ENCODE results near the gene AKAP8. TPM values are rescaled to one million over a fixed set of nuclear protein-coding genes. Genes with fewer than 3 reads are reported as not detected.

The AKAP8 gene
- total and polyA plus RNA-seq, 2 of the 4 experiments (the other 2 are of a cell fraction) = 12.2 to 13.4 TPM

- in situ Hi-C loops (cut with MboI; ENCODE audit: low sequenced_read_pairs) (no loop called here), dilution Hi-C loops (cut with HindIII; ENCODE audit: low sequenced_read_pairs, unreplicated experiment) (no loop called here), intact Hi-C loops (cut with micrococcal nuclease) (no loop called here)
- Histone ChIP-seq H4K8ac (ENCODE audit: low read depth in 2 of 2, low read length in 2 of 2) (no peak overlapping the region), H3K9me1 (ENCODE audit: insufficient read depth, low read length) (peaks cover 35% of the 10 kb centered on the region), H2AK5ac (ENCODE audit: low read depth, low read length) (no peak overlapping the region), H3K4ac (ENCODE audit: low read depth, low read length) (no peak overlapping the region), H3K4me3 (ENCODE audit: insufficient read depth, low read depth, low read length) (no peak overlapping the region), H4K20me1 (ENCODE audit: insufficient read depth, low read length) (peaks cover 100% of the 10 kb centered on the region), H3K4me2 (ENCODE audit: low read depth, low read length) (no peak overlapping the region), H2AK9ac (replicated peaks; ENCODE audit: low read depth, low read length, poor library complexity) (no peak overlapping the region), H3K4me1 (ENCODE audit: control insufficient read depth, insufficient read depth, low read length) (peaks cover 12% of the 10 kb centered on the region), H3K9ac (ENCODE audit: low read depth, low read length) (no peak overlapping the region), H3K14ac (replicated peaks; ENCODE audit: low read depth, low read length) (no peak overlapping the region), H3K27ac (ENCODE audit: insufficient read depth, low read length) (no peak overlapping the region), H3K56ac (ENCODE audit: extremely low read depth, insufficient read depth, low read length) (no peak overlapping the region), H2BK20ac (ENCODE audit: low read depth, low read length) (no peak overlapping the region), H3K18ac (ENCODE audit: low read depth, low read length) (no peak overlapping the region), H3K9me3 (ENCODE audit: control insufficient read depth, insufficient read depth, low read length) (no peaks in the 10 kb centered on the region; the same call in 1 of the 2 replicates), H2AFZ (replicated peaks; ENCODE audit: low read length, poor library complexity) (no peak overlapping the region), H3K36me3 (ENCODE audit: control insufficient read depth, insufficient read depth, low read length) (no peaks in the 10 kb centered on the region), H3K79me1 (ENCODE audit: low read depth in 1 of 2, low read length in 2 of 2) (peaks cover 6 to 75% of the 10 kb centered on the region in 2 experiments; a peak in 2 of 4 replicates), H2BK15ac (ENCODE audit: low read depth, low read length) (no peak overlapping the region), H4K5ac (ENCODE audit: low read depth, low read length) (no peak overlapping the region), H4K91ac (ENCODE audit: insufficient read depth, low read depth, low read length) (no peak overlapping the region), H2BK120ac (ENCODE audit: low read depth, low read length) (no peak overlapping the region), H3K23ac (ENCODE audit: low read depth, low read length) (no peak overlapping the region), H2BK5ac (ENCODE audit: low read depth, low read length, poor library complexity, severe bottlenecking) (no peak overlapping the region), H3K27me3 (ENCODE audit: control insufficient read depth, insufficient read depth, low read length) (no peaks in the 10 kb centered on the region)
- DNase-seq (no peak), ATAC-seq (ENCODE audit: low read depth) (no peak)
- no TSS peak for BruUV-seq (replicated peaks)
- CTCF ChIA-PET = interaction anchor here (0.5 kb wide), 1 partner anchor 202 kb away, joined by 3 read pairs; no protein-coding TSS in a partner anchor
- no CpG with 5 or more reads among the region's 2 CpGs for WGBS, 2 experiments (ENCODE audit: extremely low coverage in 2 of 2, insufficient read length in 1 of 2)
- TF ChIP-seq BHLHE40 (IDR thresholded peaks at IDR 0.05; ENCODE audit: low read depth, low read length) (no peak), MXI1 (IDR thresholded peaks at IDR 0.05; ENCODE audit: borderline replicate concordance, low read depth, low read length) (no peak), MAFK (IDR thresholded peaks at IDR 0.05; ENCODE audit: low read depth, low read length) (no peak), CTCF (conservative IDR thresholded peaks at IDR 0.05; ENCODE audit: low read depth, low read length) (no peak), SMC3 (IDR thresholded peaks at IDR 0.05; ENCODE audit: low read depth, low read length) (no peak), USF2 (IDR thresholded peaks at IDR 0.05; ENCODE audit: low read depth, low read length) (no peak), FOS (IDR thresholded peaks at IDR 0.05; ENCODE audit: low read depth, low read length) (no peak), RFX5 (IDR thresholded peaks at IDR 0.05; ENCODE audit: low read depth, low read length) (no peak), RCOR1 (IDR thresholded peaks at IDR 0.05; ENCODE audit: insufficient replicate concordance, low read length) (no peak), POLR2A (IDR thresholded peaks at IDR 0.05; ENCODE audit: low read depth, low read length) (no peak), ELK1 (IDR thresholded peaks at IDR 0.05; ENCODE audit: borderline replicate concordance, low read depth, low read length) (no peak)
- POLR2A ChIA-PET (ENCODE audit: unreplicated experiment) = no interaction called here
These were observed 72.4 kb downstream of the AKAP8 start for GRCh38 chr19:15307169-15307568.

Data from IMR-90 (cell line).